HT1080 (cell line): ENCODE results near the gene KBTBD4. TPM values are rescaled to one million over a fixed set of nuclear protein-coding genes. Genes with fewer than 3 reads are reported as not detected.
"Not testable (repeated sequence)": the region's sequence is repeated elsewhere in the genome, so short reads cannot be mapped to it uniquely, and the experiment has no call there.

Experiments used
- DNase-seq: peaks from one replicate; pipeline ENCODE4 v3.0.0-alpha.2; 2015; ENCODE audit warnings: low read depth
- small RNA-seq: library from RNA; depleted of rRNA; stranded (forward); fragments of <200 nt; gene quantifications from one replicate; pipeline ENCODE3, GENCODE V24; 2014
- total RNA-seq: library from RNA; depleted of rRNA; stranded (reverse); fragments of >200 nt; shearing (Covaris generic); gene quantifications from 2 replicates; pipeline ENCODE4 v1.2.3, GENCODE V29; 2014; rRNA removed

The KBTBD4 gene
- total RNA-seq, 1 experiment from 2014 or later = 39.0 TPM

DNA sequence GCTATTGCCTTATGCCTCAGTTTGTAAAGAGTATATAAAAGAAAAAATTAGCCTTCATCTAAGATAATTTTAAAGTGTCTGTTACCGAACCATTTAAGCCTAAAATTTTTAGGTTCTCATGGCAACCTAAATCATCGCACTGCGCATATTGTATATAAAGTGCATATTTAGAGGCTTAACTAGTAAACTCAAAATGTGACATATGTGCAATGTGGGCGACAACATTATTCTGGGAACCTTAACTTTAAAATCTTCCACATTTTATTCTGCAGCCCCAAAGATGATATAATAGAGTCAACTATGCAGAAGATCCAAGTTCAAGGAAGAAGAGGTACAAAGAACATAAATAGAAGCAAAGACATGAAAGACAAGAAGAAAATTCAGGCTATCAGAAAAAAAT, 48.8 kb downstream of the KBTBD4 start:
- no peak for DNase-seq

DNA sequence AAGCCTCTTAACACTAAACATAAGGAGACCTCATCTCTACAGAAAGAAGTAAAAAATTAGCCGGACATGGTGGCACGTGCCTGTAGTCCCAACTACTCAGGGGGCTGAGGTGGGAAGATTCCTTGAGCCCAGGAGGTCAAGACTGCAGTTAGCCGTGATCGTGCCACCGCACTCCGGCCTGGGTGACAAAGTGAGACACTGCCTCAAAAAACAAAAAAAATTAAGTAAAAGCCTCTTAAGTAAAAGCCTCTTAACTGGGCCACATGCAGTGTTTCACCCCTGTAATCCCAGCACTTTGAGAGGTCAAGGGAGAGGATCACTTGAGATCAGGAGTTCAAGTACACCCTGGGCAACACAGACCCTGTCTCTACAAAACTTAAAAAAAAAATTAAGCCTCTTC, 51.6 kb downstream of the KBTBD4 start:
- DNase-seq = no peak

DNA sequence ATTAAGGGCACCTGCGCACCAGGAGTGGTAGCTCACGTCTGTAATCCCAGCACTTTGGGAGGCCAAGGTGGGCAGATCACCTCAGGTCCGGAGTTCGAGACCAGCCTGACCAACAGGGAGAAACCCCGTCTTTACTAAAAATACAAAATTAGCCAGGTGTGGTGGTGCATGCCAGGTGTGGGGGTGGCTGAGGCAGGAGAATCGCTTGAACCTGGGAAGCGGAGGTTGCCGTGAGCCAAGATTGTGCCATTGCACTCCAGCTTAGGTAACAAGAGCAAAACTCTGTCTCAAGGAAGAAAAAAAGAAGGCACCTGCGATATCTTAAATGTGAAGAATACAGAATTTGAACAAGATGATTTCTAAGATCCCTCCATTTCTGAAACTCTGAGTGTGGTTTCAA, 52.7 kb downstream of the KBTBD4 start:
- DNase-seq = not testable (repeated sequence)

DNA sequence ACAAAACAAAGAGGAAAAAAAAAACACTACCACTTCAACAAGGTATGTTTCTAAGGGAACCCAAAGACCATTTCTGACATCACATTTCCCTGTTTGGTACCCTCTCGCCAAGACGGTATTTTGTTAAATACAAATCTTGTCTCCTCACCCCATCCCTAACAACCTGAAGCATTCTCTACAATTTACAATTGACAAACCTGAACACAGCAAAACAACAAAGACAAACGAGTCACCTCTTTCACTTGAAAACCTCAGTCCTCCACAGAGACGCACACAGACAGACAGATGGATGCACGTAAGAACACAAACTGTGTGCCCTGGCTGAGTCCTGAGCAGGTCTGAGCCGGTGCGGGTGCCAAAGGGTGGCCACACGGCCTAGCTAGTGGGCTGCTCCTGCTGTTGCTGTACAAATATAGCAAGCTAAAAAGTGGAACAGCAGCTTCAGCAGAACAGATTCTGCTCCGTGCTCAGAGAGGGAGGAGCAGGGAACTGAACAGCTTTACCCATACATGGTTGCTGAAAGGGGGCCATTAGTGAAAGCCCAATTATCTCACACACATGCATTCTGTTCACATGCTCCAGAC, 54.4 kb downstream of the KBTBD4 start:
- no peak for DNase-seq

DNA sequence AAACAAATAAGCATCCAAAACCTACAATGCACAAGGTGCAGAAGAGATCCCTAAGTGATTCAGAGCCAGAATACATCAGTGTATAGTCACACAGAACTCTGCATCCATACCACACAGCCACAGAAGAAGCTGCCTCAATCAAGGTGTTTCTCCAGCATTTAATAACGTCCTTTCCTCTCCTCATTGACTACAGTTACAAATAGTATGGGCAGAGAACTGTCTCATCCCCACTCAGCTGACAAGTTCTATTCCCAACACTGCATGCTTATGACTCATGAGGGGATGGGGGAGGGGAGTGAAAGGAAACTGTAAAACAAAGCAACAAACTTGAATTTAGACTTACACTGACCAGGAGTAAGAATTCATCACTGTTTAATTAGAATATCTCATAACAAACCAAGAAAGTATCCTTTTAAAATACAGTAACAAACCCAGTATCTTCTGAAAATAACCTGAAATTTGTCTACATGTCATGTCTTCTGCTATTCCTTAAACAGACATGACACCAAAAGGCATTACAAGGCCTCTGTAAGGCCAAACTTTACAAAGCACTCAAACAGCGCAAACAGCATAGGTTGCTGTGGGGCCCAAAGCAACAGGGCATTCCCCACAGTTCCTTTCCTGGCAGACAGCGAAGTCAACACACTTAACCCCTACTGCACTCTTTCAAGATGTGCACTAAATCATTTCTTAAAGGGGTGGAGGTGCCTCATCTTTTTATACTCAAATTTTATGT, 55.1 kb downstream of the KBTBD4 start:
- DNase-seq = peak; percentile 86

Small RNA genes within 50 kb of the gene (small RNA-seq; reads per million reads assigned to genes)
- gene RN7SL652P (not detected), gene RNU5E-10P (not detected)

Other genes starting within 250 kb of the KBTBD4 start
- gene MYBPC3, start 226.3 kb downstream of the KBTBD4 start, total RNA-seq = not detected in 2 replicates
- not detected in 2 replicates for gene SPI1, start 200.4 kb downstream of the KBTBD4 start, total RNA-seq
- 51.9 and 69.9 TPM in 2 replicates for gene SLC39A13, start 170.4 kb downstream of the KBTBD4 start, total RNA-seq
- gene PSMC3, start 152.5 kb downstream of the KBTBD4 start, total RNA-seq = 222 and 245 TPM in 2 replicates
- gene RAPSN, start 129.8 kb downstream of the KBTBD4 start, total RNA-seq = not detected in 2 replicates
- 82.3 and 118 TPM in 2 replicates for gene CELF1, start 25.8 kb downstream of the KBTBD4 start, total RNA-seq
- 123 and 128 TPM in 2 replicates for gene PTPMT1, start 13.4 kb downstream of the KBTBD4 start, total RNA-seq
- gene NDUFS3, start 104 bp upstream of the KBTBD4 start, total RNA-seq = 101 and 113 TPM in 2 replicates
- not detected in 2 replicates for gene FAM180B, start 7.7 kb upstream of the KBTBD4 start, total RNA-seq
- gene C1QTNF4, start 15.4 kb upstream of the KBTBD4 start, total RNA-seq = not detected in 2 replicates
- gene MTCH2, start 63.6 kb upstream of the KBTBD4 start, total RNA-seq = 116 and 192 TPM in 2 replicates
- gene AGBL2, start 136.4 kb upstream of the KBTBD4 start, total RNA-seq = 0.08 and 0.13 TPM in 2 replicates
- 26.9 and 35.7 TPM in 2 replicates for gene FNBP4, start 188.4 kb upstream of the KBTBD4 start, total RNA-seq